Calu3 (cell line): ENCODE data around the gene SPANXD. TPM values are rescaled to one million over a fixed set of nuclear protein-coding genes. Genes with fewer than 3 reads are reported as not detected.

ENCODE experiments used
- BruUV-seq: library from RNA; stranded (reverse); fragments of 400-500 nt; replicated peaks from 2 replicates; lab custom pipeline; 2021; lab: Mats Ljungman, UMichigan
- CTCF ChIA-PET: fragments of 300-600 bp; sonication (Branson Sonifier 250); formaldehyde crosslinking; loops from one replicate; lab custom pipeline; 2022; ENCODE audit warnings: antibody characterized with exemption; lab: Charles Lee
- DNase-seq: peaks from one replicate; pipeline ENCODE4 v3.0.0; 2022
- H3K27ac Mint-ChIP-seq: one replicate; pipeline ENCODE4 v1.8.0; 2022; ENCODE audit warnings: mixed read lengths; ENCODE audit not compliant: unreplicated experiment
- H3K27me3 Mint-ChIP-seq: one replicate; pipeline ENCODE4 v1.8.0; 2022; ENCODE audit warnings: mixed read lengths; ENCODE audit not compliant: unreplicated experiment
- H3K36me3 Mint-ChIP-seq: one replicate; pipeline ENCODE4 v1.8.0; 2022; ENCODE audit warnings: mild to moderate bottlenecking, moderate library complexity, mixed read lengths; ENCODE audit not compliant: insufficient read depth, unreplicated experiment
- H3K4me1 Mint-ChIP-seq: one replicate; pipeline ENCODE4 v1.8.0; 2022; ENCODE audit warnings: mild to moderate bottlenecking, low read depth, mixed read lengths; ENCODE audit not compliant: unreplicated experiment
- H3K4me3 Mint-ChIP-seq: one replicate; pipeline ENCODE4 v1.8.0; 2022; ENCODE audit warnings: mild to moderate bottlenecking, low read depth, moderate library complexity, mixed read lengths; ENCODE audit not compliant: unreplicated experiment
- H3K9me3 Mint-ChIP-seq: one replicate; pipeline ENCODE4 v1.8.0; 2022; ENCODE audit warnings: low read depth, mixed read lengths; ENCODE audit not compliant: unreplicated experiment
- CTCF ChIP-seq: fragments of 200-600 bp; IDR thresholded peaks from one replicate; pipeline ENCODE4 v1.8.0; 2022; ENCODE audit warnings: antibody characterized with exemption; ENCODE audit not compliant: unreplicated experiment
- intact Hi-C: fragments of 100-400 bp; cut with micrococcal nuclease; formaldehyde crosslinking; loops from one replicate; pipeline ENCODE4 v1.10.0; 2022; ENCODE audit not compliant: unreplicated experiment
- total RNA-seq: library from RNA; stranded (reverse); gene quantifications from 2 replicates; pipeline ENCODE4 v1.2.3, GENCODE V29; 2022

The SPANXD gene
- total RNA-seq, 1 experiment from 2014 or later: not detected

- no peak overlapping the region for H3K4me3 Mint-ChIP-seq
- no peak overlapping the region for H3K27ac Mint-ChIP-seq
- H3K36me3 Mint-ChIP-seq: no peaks in the 10 kb centered on the region
- peaks cover 10% of the 10 kb centered on the region for H3K9me3 Mint-ChIP-seq
- intact Hi-C loops: no loop called here
- TF ChIP-seq CTCF: no peak
- CTCF ChIA-PET: no interaction called here
- no peak for DNase-seq
- BruUV-seq: no TSS peak
- no peaks in the 10 kb centered on the region for H3K27me3 Mint-ChIP-seq
- no peaks in the 10 kb centered on the region for H3K4me1 Mint-ChIP-seq
Observed at GRCh38 chrX:141669689-141670088, 28.9 kb downstream of the SPANXD start.

GRCh38 chrX:141668371-141668770 is 30.2 kb downstream of the SPANXD start:
- DNase-seq: no peak
- no peaks in the 10 kb centered on the region for H3K4me1 Mint-ChIP-seq
- no peak overlapping the region for H3K27ac Mint-ChIP-seq
- no peaks in the 10 kb centered on the region for H3K36me3 Mint-ChIP-seq
- TF ChIP-seq CTCF: no peak
- H3K27me3 Mint-ChIP-seq: no peaks in the 10 kb centered on the region
- no TSS peak for BruUV-seq
- H3K4me3 Mint-ChIP-seq: no peak overlapping the region
- intact Hi-C loops: no loop called here
- CTCF ChIA-PET: no interaction called here
- peaks cover 10% of the 10 kb centered on the region for H3K9me3 Mint-ChIP-seq

GRCh38 chrX:141662781-141663180 is 35.8 kb downstream of the SPANXD start:
- DNase-seq: no peak
- no peak overlapping the region for H3K27ac Mint-ChIP-seq
- no peaks in the 10 kb centered on the region for H3K36me3 Mint-ChIP-seq
- H3K9me3 Mint-ChIP-seq: peaks cover 7% of the 10 kb centered on the region
- no TSS peak for BruUV-seq
- no peaks in the 10 kb centered on the region for H3K4me1 Mint-ChIP-seq
- no peaks in the 10 kb centered on the region for H3K27me3 Mint-ChIP-seq
- intact Hi-C loops: no loop called here
- CTCF ChIA-PET: no interaction called here
- no peak overlapping the region for H3K4me3 Mint-ChIP-seq
- no peak for TF ChIP-seq CTCF

- no peaks in the 10 kb centered on the region for H3K36me3 Mint-ChIP-seq
- H3K9me3 Mint-ChIP-seq: peaks cover 2% of the 10 kb centered on the region
- H3K27me3 Mint-ChIP-seq: no peaks in the 10 kb centered on the region
- no peaks in the 10 kb centered on the region for H3K4me1 Mint-ChIP-seq
- intact Hi-C loops: no loop called here
- no TSS peak for BruUV-seq
- no peak overlapping the region for H3K4me3 Mint-ChIP-seq
- TF ChIP-seq CTCF: no peak
- CTCF ChIA-PET: no interaction called here
- no peak for DNase-seq
- H3K27ac Mint-ChIP-seq: no peak overlapping the region
Observed at GRCh38 chrX:141652286-141652685, 46.3 kb downstream of the SPANXD start.

Other genes with a start within 250 kb of the SPANXD start
- not detected in 2 replicates for gene SPANXA1, start 114.0 kb downstream of the SPANXD start, total RNA-seq
- gene SPANXA2, start 109.0 kb downstream of the SPANXD start, total RNA-seq: not detected in 2 replicates
- not detected in 2 replicates for gene MAGEC3, start 139.6 kb upstream of the SPANXD start, total RNA-seq
- not detected in 2 replicates for gene MAGEC1, start 205.2 kb upstream of the SPANXD start, total RNA-seq